Neural progenitor cell (in vitro differentiated cells): ENCODE measurements around the gene CAMK1D. TPM values are rescaled to one million over a fixed set of nuclear protein-coding genes. Genes with fewer than 3 reads are reported as not detected.

ENCODE experiments used
- DNase-seq: peaks from one replicate; pipeline ENCODE4 v3.0.0-alpha.2; 2016; ENCODE audit warnings: low spot score
- H2AFZ ChIP-seq: fragments of 200-600 bp; sonication (generic); replicated peaks from 2 replicates; pipeline ENCODE4 v1.6.1; 2016; ENCODE audit warnings: antibody characterized with exemption
- H3F3A ChIP-seq: fragments of 200-600 bp; sonication (generic); 2 replicates; pipeline ENCODE4 v1.6.1; 2016; ENCODE audit warnings: antibody characterized with exemption, low read depth
- H3K27ac ChIP-seq: fragments of 200-600 bp; sonication (generic); 2 replicates; pipeline ENCODE4 v1.5.1; 2016; ENCODE audit warnings: mild to moderate bottlenecking
- H3K27me3 ChIP-seq: fragments of 200-600 bp; sonication (generic); 2 replicates; pipeline ENCODE4 v1.6.1; 2016; ENCODE audit warnings: mild to moderate bottlenecking, moderate library complexity
- H3K36me3 ChIP-seq: fragments of 200-600 bp; sonication (generic); 2 replicates; pipeline ENCODE4 v1.5.1; 2016
- H3K4me1 ChIP-seq: fragments of 200-600 bp; sonication (generic); 2 replicates; pipeline ENCODE4 v1.6.1; 2016; ENCODE audit warnings: mixed run types
- H3K4me2 ChIP-seq: fragments of 200-600 bp; sonication (generic); 2 replicates; pipeline ENCODE4 v1.6.1; 2016
- H3K4me3 ChIP-seq: fragments of 200-600 bp; sonication (generic); 2 replicates; pipeline ENCODE4 v1.5.1; 2016
- H3K79me2 ChIP-seq: fragments of 200-600 bp; sonication (generic); 2 replicates; pipeline ENCODE4 v1.6.1; 2016; ENCODE audit warnings: low read depth
- H3K9ac ChIP-seq: fragments of 200-600 bp; sonication (generic); 2 replicates; pipeline ENCODE4 v1.6.1; 2016
- H3K9me3 ChIP-seq: fragments of 200-600 bp; sonication (generic); 2 replicates; pipeline ENCODE4 v1.5.1; 2016; ENCODE audit warnings: low read depth
- H4K20me1 ChIP-seq: fragments of 200-600 bp; sonication (generic); 2 replicates; pipeline ENCODE4 v1.6.1; 2016; ENCODE audit warnings: low read depth
- H3K27ac Mint-ChIP-seq: 3 replicates; pipeline ENCODE4 v1.8.0; 2021; ENCODE audit warnings: mixed read lengths
- H3K27me3 Mint-ChIP-seq: 2 replicates; pipeline ENCODE4 v1.8.0; 2022; ENCODE audit warnings: low read depth, mild to moderate bottlenecking, inconsistent platforms, moderate library complexity, mixed read lengths; ENCODE audit not compliant: insufficient read depth
- H3K36me3 Mint-ChIP-seq: 3 replicates; pipeline ENCODE4 v1.8.0; 2021; ENCODE audit warnings: mixed read lengths
- H3K4me1 Mint-ChIP-seq: 3 replicates; pipeline ENCODE4 v1.8.0; 2021; ENCODE audit warnings: mixed read lengths
- H3K4me3 Mint-ChIP-seq: 3 replicates; pipeline ENCODE4 v1.8.0; 2021; ENCODE audit warnings: mild to moderate bottlenecking, moderate library complexity, mixed read lengths
- H3K9me3 Mint-ChIP-seq: 3 replicates; pipeline ENCODE4 v1.8.0; 2020; ENCODE audit warnings: mixed read lengths
- CTCF ChIP-seq: fragments of 200-600 bp; sonication (generic); IDR thresholded peaks from 2 replicates; pipeline ENCODE4 v1.5.1; 2017; ENCODE audit warnings: antibody characterized with exemption, mild to moderate bottlenecking
- EZH2 ChIP-seq: fragments of 200-600 bp; sonication (generic); IDR thresholded peaks from 2 replicates; pipeline ENCODE4 v1.6.1; 2017; ENCODE audit warnings: antibody characterized with exemption, mild to moderate bottlenecking, moderate library complexity
- EZH2phosphoT487 ChIP-seq: fragments of 200-600 bp; sonication (generic); IDR thresholded peaks from 2 replicates; pipeline ENCODE4 v1.6.1; 2017; ENCODE audit warnings: antibody characterized with exemption
- total RNA-seq: library from RNA; depleted of rRNA; stranded (reverse); fragments of >200 nt; gene quantifications from 2 replicates; pipeline ENCODE4 v1.2.3, GENCODE V29; 2015; ENCODE audit warnings: low replicate concordance

The CAMK1D gene
- total RNA-seq, 1 donor from 2014 or later, result 7.6 TPM

- no peaks in the 10 kb centered on the region for H3K79me2 ChIP-seq
- H3K9me3 ChIP-seq, result no peaks in the 10 kb centered on the region
- TF ChIP-seq EZH2 (no peak), EZH2phosphoT487 (no peak), CTCF (no peak)
- H3F3A ChIP-seq, result no peaks in the 10 kb centered on the region
- no peak overlapping the region for H3K9ac ChIP-seq
- H2AFZ ChIP-seq, result no peak overlapping the region
- no peak for DNase-seq
- Mint-ChIP-seq H3K4me1 (peaks cover 24% of the 10 kb centered on the region), H3K27ac (no peak overlapping the region), H3K36me3 (peaks cover 2% of the 10 kb centered on the region), H3K4me3 (no peak overlapping the region), H3K27me3 (peaks cover 3% of the 10 kb centered on the region), H3K9me3 (peaks cover 8% of the 10 kb centered on the region)
- no peaks in the 10 kb centered on the region for H4K20me1 ChIP-seq
- H3K4me2 ChIP-seq, result no peak overlapping the region
- H3K4me1 ChIP-seq, result peaks cover 2% of the 10 kb centered on the region
- H3K36me3 ChIP-seq, result no peaks in the 10 kb centered on the region
- H3K27me3 ChIP-seq, result no peaks in the 10 kb centered on the region
- no peak overlapping the region for H3K4me3 ChIP-seq
- H3K27ac ChIP-seq, result no peak overlapping the region
These were observed 245.1 kb downstream of the CAMK1D start for GRCh38 chr10:12594448-12594944.

DNA sequence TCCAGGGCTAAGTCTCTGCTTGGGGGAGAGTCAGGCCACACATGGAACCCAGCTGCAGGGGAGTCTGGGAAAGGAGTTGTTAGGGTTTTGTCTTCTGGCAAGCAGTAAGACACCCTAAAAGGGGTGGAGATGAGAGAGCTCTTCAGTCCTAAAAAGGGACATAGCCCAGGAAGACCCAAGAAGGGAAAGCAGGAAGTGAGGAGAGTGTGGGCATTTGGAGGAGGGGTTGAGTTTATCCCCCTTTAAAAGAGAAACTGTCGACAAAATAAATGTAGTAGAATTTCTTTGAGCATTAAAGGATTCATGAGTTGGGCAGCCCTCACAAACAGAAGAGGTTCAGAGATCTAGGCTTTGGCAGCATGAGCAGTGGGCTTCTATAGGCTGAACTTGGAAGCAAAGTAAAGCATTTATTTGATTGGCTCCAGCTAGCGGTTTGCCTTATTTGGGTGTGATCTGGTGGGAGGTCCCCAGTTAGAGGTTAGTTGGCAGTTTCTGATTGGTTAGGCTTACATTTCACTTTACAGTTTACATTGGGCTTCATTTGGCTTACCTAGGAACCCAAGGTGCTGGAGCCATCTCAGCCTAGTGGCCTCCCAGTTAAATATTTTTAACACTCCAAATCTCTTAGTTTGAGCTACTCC is 246.7 kb downstream of the CAMK1D start:
- Histone ChIP-seq H3K4me2 (no peak overlapping the region), H3F3A (no peaks in the 10 kb centered on the region), H3K79me2 (no peaks in the 10 kb centered on the region), H3K27me3 (no peaks in the 10 kb centered on the region), H3K4me1 (peaks cover 2% of the 10 kb centered on the region), H4K20me1 (no peaks in the 10 kb centered on the region), H3K27ac (no peak overlapping the region), H3K4me3 (no peak overlapping the region), H2AFZ (no peak overlapping the region), H3K9ac (no peak overlapping the region), H3K9me3 (no peaks in the 10 kb centered on the region), H3K36me3 (no peaks in the 10 kb centered on the region)
- H3K4me1 Mint-ChIP-seq, result peaks cover 19% of the 10 kb centered on the region
- H3K27ac Mint-ChIP-seq, result no peak overlapping the region
- H3K4me3 Mint-ChIP-seq, result no peak overlapping the region
- DNase-seq, result no peak
- H3K36me3 Mint-ChIP-seq, result peaks cover 2% of the 10 kb centered on the region
- H3K9me3 Mint-ChIP-seq, result peaks cover 15% of the 10 kb centered on the region
- TF ChIP-seq CTCF (no peak), EZH2phosphoT487 (no peak), EZH2 (no peak)
- H3K27me3 Mint-ChIP-seq, result peaks cover 3% of the 10 kb centered on the region

DNA sequence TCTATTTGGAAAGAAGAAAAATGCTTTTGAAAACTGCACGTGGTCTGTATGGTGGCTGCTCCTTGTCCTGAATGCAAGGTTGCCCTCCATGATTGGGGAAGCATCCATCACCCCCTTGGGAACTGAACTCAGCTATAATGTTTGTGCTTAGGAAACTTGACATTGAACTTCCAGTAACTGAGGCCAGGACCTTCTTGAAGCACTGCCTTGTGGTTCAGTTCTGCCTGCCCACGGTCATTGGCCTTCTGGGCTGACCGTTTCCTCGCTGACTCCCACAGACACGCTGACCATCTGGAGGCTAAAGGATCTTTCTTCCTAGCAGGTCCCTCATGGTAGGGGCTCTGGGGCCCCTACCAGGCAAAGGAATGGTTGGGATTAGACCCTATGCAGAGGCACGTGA is 247.8 kb downstream of the CAMK1D start:
- H3F3A ChIP-seq, result no peaks in the 10 kb centered on the region
- H3K27ac ChIP-seq, result no peak overlapping the region
- H3K4me2 ChIP-seq, result no peak overlapping the region
- H3K4me3 ChIP-seq, result no peak overlapping the region
- Mint-ChIP-seq H3K27ac (no peak overlapping the region), H3K9me3 (peaks cover 15% of the 10 kb centered on the region), H3K4me3 (no peak overlapping the region), H3K4me1 (peaks cover 16% of the 10 kb centered on the region), H3K36me3 (peaks cover 2% of the 10 kb centered on the region), H3K27me3 (peaks cover 3% of the 10 kb centered on the region)
- DNase-seq, result no peak
- no peaks in the 10 kb centered on the region for H3K36me3 ChIP-seq
- H3K79me2 ChIP-seq, result no peaks in the 10 kb centered on the region
- no peak overlapping the region for H3K9ac ChIP-seq
- no peaks in the 10 kb centered on the region for H4K20me1 ChIP-seq
- no peak overlapping the region for H2AFZ ChIP-seq
- no peaks in the 10 kb centered on the region for H3K27me3 ChIP-seq
- H3K9me3 ChIP-seq, result no peaks in the 10 kb centered on the region
- peaks cover 2% of the 10 kb centered on the region for H3K4me1 ChIP-seq
- TF ChIP-seq EZH2 (no peak), CTCF (no peak), EZH2phosphoT487 (no peak)
